Rectal smooth muscle tissue (tissue), 1 donor: ENCODE measurements around the gene C20orf204.

Experiments used
- H3K27ac ChIP-seq: one replicate; pipeline ENCODE4 v1.7.0; 2013; ENCODE audit warnings: low read depth, low read length, inconsistent platforms
- H3K27me3 ChIP-seq: one replicate; pipeline ENCODE4 v1.7.0; 2013; ENCODE audit warnings: low read length; ENCODE audit not compliant: control insufficient read depth, insufficient read depth
- H3K36me3 ChIP-seq: one replicate; pipeline ENCODE4 v1.7.0; 2013; ENCODE audit warnings: low read length; ENCODE audit not compliant: control insufficient read depth, insufficient read depth
- H3K4me1 ChIP-seq: one replicate; pipeline ENCODE4 v1.7.0; 2013; ENCODE audit warnings: low read length; ENCODE audit not compliant: control insufficient read depth, insufficient read depth
- H3K4me3 ChIP-seq: one replicate; pipeline ENCODE4 v1.7.0; 2013; ENCODE audit warnings: low read length
- H3K9ac ChIP-seq: one replicate; pipeline ENCODE4 v1.7.0; 2013; ENCODE audit warnings: low read length

Gene C20orf204

DNA sequence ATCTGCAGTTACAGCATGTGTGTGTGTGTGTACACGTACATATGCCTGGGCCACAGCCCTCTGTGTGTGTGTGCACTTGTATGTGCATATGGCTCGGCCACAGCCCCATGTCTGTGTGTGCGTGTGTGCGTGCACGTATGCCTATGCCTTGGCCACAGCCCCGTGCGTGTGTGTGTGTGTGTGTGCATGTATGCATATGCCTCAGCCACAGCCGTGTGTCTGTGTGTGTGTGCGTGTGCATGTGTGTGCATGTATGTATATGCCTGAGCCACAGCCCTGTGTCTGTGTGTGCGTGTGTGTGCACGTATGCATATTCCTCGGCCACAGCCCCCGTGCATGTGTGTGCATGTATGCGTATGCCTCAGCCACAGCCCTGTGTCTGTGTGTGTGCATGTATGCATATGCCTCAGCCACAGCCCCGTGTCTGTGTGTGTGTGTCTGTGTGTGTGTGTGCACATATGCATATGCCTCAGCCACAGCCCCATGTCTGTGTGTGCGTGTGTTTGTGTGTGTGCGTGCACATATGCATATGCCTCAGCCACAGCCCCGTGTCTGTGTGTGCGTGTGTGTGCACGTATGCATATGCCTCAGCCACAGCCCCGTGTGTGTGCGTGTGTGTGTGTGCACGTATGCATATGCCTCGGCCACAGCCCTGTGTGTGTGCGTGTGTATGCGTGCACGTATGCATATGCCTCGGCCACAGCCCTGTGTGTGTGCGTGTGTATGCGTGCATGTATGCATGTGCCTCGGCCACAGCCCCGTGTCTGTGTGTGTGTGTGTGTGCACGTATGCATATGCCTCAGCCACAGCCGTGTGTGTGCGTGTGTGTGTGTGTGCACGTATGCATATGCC, 14.6 kb upstream of the C20orf204 start:
- no peaks in the 10 kb centered on the region for H3K4me1 ChIP-seq
- H3K4me3 ChIP-seq: no peak overlapping the region
- H3K36me3 ChIP-seq: peaks cover 57% of the 10 kb centered on the region
- H3K27ac ChIP-seq: no peak overlapping the region
- no peak overlapping the region for H3K9ac ChIP-seq
- no peaks in the 10 kb centered on the region for H3K27me3 ChIP-seq

DNA sequence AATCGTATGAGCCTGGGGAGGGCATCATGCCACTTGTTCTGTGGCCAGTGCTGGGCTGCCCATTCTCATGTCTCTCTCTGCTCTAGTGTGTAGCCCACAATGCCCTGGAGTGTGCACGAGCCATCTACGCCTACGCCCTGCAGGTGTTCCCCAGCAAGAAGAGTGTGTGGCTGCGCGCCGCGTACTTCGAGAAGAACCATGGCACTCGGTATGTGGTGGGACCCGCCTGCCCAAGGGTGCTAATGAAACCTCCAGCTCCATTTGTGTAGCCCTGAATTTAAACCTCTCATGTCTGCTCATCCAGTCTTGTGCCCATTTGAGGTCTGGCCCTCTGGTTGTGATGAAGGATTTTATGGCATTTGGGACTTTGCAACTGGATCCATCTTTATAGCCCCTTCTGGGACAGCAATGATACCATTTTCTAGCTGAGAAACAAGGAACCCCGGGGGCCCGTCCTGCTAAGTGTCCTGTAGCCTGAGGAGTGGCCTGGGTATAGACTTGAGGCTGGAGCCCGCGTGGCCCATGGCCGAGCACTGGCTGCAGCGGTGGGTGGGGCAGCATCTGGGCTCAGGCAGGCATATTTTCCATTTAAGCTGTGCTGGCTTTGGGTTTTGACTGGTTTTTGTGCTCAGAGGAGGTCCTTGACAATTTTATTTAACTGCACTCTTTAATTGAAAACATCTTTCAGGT, 13.2 kb upstream of the C20orf204 start:
- Histone ChIP-seq H3K4me1 (peaks cover 7% of the 10 kb centered on the region), H3K27me3 (no peaks in the 10 kb centered on the region), H3K27ac (no peak overlapping the region), H3K4me3 (no peak overlapping the region), H3K9ac (no peak overlapping the region), H3K36me3 (peaks cover 62% of the 10 kb centered on the region)

DNA sequence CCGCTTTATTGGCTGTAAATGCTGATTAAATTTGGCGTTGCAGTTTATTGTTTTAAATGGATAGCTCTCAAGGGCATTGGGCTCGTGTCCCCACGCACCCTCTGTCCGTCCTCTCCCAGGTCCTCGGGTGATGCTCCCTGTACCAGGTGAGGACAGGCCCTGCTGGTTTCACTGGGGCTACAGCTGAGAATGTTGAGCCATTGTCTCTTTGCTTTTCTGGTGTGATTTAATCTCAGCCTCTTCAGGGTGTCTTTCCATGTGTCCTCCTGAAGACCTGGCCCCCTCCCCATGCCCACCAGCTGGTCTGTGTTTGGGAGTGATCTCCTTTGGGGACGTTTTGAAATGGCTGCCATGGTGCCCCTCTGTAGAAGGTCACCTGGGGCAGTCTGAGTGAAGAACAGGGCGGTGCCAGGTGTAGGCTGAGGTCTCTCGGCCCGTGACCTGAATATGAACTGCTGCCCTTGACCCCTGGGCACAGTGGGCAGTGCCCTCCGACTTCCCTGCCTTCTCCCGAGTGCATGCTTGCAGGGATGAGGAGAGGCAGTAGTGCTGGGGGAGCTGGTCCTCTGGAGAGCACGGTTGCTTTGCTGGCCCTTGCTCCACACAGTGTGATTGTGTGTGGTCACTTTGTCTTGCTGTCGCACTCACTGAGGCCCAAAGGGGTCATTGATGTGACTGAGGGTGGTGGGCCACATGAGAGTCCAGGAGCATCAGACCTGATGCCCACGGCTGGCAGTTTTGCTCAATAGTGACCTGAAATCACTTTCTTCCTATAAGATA, 12.4 kb upstream of the C20orf204 start:
- Histone ChIP-seq H3K36me3 (peaks cover 62% of the 10 kb centered on the region), H3K9ac (no peak overlapping the region), H3K4me3 (no peak overlapping the region), H3K4me1 (peaks cover 12% of the 10 kb centered on the region), H3K27me3 (no peaks in the 10 kb centered on the region), H3K27ac (no peak overlapping the region)

DNA sequence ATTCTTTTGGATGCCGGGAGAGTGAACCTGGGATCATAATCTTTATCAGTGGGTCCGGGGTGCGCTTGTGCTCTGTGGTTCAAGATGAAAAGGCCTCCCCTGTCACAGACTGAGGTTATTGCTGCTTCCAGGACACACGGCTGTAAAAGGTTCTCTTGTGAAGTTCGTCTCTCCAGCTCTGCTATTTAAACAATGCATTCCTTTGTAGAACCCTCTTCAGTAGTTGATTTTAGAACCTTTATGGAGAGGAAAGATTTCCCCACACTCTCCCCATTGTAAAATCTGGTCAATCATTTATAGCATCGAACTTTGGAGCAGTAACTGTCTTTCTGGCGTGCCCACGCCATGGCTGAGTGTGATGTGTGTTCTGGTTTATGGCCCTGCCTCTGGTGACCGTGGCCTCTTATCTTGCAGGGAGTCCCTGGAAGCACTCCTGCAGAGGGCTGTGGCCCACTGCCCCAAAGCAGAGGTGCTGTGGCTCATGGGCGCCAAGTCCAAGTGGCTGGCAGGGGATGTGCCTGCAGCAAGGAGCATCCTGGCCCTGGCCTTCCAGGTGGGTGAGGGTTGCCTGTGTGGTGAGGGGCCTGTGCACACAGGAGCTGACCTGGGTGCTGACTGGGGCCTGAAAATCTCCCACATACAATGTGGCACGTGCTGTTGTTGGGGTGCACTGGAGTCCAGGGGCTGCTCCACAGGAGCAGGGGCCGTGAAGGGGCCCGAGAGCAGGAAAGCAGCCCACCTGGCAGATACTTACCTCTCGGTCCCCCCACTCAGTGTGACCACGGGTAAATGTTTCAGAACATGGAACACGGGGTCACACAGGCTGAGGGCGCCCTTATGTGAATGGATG, 11.6 kb upstream of the C20orf204 start:
- H3K27me3 ChIP-seq: no peaks in the 10 kb centered on the region
- no peak overlapping the region for H3K9ac ChIP-seq
- H3K4me3 ChIP-seq: no peak overlapping the region
- H3K4me1 ChIP-seq: peaks cover 13% of the 10 kb centered on the region
- no peak overlapping the region for H3K27ac ChIP-seq
- peaks cover 61% of the 10 kb centered on the region for H3K36me3 ChIP-seq

DNA sequence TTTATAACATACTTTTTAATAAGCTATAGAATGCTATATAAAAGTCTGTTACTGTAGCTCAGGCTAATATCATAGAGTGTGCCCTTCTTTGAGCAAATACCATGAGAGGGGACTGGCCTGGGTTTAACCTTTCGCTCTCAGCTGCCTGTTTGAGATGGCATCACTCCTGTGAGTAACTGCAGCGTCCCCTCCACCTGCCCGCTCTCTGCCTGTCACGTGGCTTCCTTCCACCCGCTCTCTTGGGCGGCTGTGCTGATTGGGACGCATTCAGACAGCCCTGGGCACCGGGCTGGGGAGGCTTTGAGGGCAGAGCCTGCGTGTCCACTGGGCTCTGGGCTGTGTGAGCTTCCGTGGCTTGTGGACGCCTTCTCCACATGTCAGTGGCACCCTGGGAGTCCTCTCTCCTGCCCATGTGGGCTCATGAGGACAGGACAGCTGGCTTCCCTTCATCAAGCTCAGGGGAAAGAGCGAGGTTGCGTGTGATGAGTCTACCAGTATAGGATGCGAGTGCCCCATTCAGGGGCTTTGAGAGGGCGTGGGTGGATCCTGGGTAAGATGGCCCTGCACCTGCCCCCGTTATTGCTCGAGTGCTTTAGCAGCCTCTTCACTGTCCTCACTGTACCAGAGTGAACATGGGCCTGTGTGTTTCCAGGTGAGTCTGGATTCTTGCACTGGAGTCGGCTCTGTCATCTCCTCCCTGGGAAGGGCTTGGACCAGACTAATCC, 10.7 kb upstream of the C20orf204 start:
- Histone ChIP-seq H3K9ac (no peak overlapping the region), H3K27ac (no peak overlapping the region), H3K4me3 (no peak overlapping the region), H3K36me3 (peaks cover 64% of the 10 kb centered on the region), H3K27me3 (no peaks in the 10 kb centered on the region), H3K4me1 (peaks cover 13% of the 10 kb centered on the region)

DNA sequence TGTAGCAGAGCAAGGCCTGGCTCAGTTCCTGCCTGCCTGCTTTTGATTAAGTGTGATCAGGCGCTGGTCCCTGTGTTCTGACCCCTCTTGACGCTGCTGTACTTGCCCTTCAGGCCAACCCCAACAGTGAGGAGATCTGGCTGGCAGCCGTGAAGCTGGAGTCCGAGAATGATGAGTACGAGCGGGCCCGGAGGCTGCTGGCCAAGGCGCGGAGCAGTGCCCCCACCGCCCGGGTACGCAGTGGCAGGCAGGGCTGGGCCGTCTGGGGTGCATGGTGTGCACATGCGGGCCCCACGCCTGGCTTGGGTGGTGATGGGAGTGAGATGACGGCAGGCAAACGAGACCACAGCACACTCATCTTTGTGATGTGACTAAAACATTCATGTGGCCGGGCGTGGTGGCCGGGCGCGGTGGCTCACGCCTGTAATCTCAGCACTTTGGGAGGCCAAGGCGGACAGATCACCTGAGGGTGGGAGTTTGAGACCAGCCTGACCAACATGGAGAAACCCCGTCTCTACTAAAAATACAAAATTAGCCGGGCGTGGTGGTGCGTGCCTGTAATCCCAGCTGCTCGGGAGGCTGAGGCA, 10.1 kb upstream of the C20orf204 start:
- Histone ChIP-seq H3K27ac (no peak overlapping the region), H3K4me1 (peaks cover 13% of the 10 kb centered on the region), H3K9ac (no peak overlapping the region), H3K4me3 (no peak overlapping the region), H3K27me3 (no peaks in the 10 kb centered on the region), H3K36me3 (peaks cover 68% of the 10 kb centered on the region)

DNA sequence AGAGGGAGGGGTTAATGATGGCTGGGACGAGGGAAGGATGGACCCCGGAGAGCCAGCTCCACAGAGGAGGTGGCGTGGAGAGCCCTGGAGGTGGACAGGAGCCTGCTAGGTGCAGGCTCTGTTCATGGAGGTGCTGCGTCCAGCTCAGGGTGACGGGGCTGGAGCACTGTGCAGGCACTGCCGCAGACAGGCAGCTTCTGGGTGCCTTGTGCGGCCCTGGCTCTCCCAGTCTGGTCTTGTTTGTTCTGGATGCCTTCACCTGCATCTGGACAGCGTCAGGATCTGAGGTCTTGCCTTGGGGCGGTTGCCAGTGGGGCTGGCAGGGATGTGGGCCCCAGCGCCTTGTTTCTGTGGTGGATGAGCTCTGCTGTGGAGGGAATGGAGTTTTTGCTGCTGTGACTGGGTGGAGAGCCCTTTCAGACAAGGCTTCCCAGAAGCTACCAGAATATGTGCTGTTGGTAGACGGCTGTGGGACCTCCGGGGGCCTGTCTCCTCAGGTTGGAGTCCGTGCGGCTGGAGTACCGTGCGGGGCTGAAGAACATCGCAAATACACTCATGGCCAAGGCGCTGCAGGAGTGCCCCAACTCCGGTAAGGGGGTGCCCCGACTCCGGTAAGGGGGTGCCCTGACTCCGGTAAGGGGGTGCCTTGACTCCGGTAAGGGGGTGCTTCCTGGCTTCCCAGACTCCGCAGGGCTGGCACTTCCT, 7.8 kb upstream of the C20orf204 start:
- peaks cover 13% of the 10 kb centered on the region for H3K4me1 ChIP-seq
- peak overlapping the region; percentile 81 for H3K27ac ChIP-seq
- H3K27me3 ChIP-seq: no peaks in the 10 kb centered on the region
- H3K36me3 ChIP-seq: peaks cover 66% of the 10 kb centered on the region
- H3K9ac ChIP-seq: no peak overlapping the region
- no peak overlapping the region for H3K4me3 ChIP-seq

DNA sequence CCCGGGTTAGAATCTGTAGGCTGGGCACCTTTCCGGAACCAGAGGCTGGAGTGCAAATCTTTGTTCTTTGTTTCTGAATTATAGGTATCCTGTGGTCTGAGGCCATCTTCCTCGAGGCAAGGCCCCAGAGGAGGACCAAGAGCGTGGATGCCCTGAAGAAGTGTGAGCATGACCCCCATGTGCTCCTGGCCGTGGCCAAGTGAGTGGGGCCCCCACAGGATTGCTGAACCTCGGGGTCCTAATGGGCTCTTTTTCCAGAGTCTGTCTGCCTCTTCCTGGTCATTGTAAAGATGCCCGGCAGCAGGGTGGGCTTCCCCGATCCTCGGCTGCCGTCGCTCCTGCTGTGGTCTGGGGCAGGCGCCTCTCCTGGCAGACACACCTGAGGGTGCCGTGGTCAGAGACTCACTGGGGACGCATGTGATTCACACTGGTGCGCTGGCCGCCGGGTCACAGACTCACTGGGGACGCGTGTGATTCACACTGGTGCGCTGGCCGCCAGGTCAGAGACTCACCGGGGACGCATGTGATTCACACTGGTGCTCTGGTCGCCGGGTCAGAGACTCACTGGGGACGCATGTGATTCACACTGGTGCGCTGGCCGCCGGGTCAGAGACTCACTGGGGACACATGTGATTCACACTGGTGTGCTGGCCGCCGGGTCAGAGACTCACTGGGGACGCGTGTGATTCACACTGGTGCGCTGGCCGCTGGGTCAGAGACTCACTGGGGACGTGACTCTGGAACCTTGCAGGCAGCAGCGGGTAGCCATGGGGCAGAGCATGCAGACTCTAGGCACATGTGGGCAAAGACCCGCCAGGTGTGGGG, 6.5 kb upstream of the C20orf204 start:
- Histone ChIP-seq H3K9ac (no peak overlapping the region), H3K27me3 (no peaks in the 10 kb centered on the region), H3K36me3 (peaks cover 60% of the 10 kb centered on the region), H3K27ac (no peak overlapping the region), H3K4me3 (no peak overlapping the region), H3K4me1 (peaks cover 13% of the 10 kb centered on the region)

DNA sequence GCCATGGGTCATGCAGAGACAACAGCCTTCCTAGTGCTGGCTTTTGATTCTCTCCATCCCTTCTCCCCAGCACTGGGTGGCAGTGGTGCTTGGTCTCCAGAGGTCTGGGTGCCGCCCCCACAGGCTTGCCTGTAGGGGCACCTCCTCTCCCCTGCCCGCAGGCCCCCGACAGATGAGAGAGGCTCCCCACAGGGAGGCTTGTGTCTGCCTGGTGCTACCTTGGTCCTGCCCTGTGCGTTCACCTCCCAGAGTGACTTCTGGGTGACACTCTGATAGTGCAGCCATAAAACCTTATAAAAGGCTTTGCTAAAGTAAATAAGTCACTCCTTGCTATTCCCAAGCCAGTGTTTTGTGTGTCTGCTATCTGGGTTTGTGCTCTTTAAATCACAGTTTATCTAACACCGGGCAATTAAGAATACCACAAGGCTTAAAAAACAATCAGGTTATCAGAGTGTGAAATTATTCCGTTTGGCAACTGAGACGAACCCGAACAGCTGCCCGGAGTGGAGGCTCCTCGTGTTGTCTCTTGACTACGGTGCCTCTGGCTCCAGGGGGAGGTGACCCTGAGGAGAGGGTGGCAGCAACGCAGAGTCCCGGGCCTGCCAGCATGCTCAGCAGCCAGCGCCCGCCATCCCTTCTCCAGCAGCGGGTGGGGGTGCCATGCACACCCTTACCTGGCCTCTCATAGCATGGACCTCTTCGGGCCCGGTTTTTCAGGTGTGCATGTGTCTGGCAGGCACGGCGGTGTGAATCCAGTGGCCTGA, 5.4 kb upstream of the C20orf204 start:
- H3K4me3 ChIP-seq: no peak overlapping the region
- H3K36me3 ChIP-seq: peaks cover 53% of the 10 kb centered on the region
- H3K27ac ChIP-seq: no peak overlapping the region
- no peaks in the 10 kb centered on the region for H3K27me3 ChIP-seq
- H3K4me1 ChIP-seq: peaks cover 13% of the 10 kb centered on the region
- H3K9ac ChIP-seq: no peak overlapping the region
